Gastroesophageal sphincter (tissue), 4 donors: ENCODE data around the gene C3orf70. TPM values are rescaled to one million over a fixed set of nuclear protein-coding genes. Genes with fewer than 3 reads are reported as not detected.

ENCODE experiments used
- ATAC-seq: fragments of 150-250 bp; one replicate; pipeline ENCODE4 v1.9.1; 2016; ENCODE audit warnings: mild to moderate bottlenecking, moderate library complexity
- H3K27ac ChIP-seq, 4 donors: fragments of 200-600 bp; sonication (generic) in 3 of 4; 1 replicate in 3 of 4; 2 replicates in 1 of 4; pipeline ENCODE4 v1.5.1; 2016 to 2019
- H3K27me3 ChIP-seq: fragments of 200-600 bp; sonication (generic); one replicate; pipeline ENCODE4 v1.5.1; 2019
- H3K36me3 ChIP-seq, 2 donors: fragments of 200-600 bp; sonication (generic); one replicate each; pipeline ENCODE4 v1.5.1; 2019; ENCODE audit warnings: control low read depth in 1 of 2
- H3K4me1 ChIP-seq, 3 donors: fragments of 200-600 bp; sonication (generic); 1 replicate in 2 of 3; 2 replicates in 1 of 3; pipeline ENCODE4 v1.5.1; 2016 to 2019; ENCODE audit warnings: control low read depth in 2 of 3
- H3K4me3 ChIP-seq, 2 donors: fragments of 200-600 bp; sonication (generic); one replicate each; pipeline ENCODE4 v1.5.1; 2019; ENCODE audit warnings: mild to moderate bottlenecking in 1 of 2, moderate library complexity in 1 of 2
- H3K9me3 ChIP-seq, 3 donors: fragments of 200-600 bp; sonication (generic); one replicate each; pipeline ENCODE4 v1.5.1; 2017 to 2019; ENCODE audit warnings: control low read depth in 2 of 3
- EP300 ChIP-seq: sonication (generic); formaldehyde crosslinking; IDR thresholded peaks from one replicate; pipeline ENCODE4 v1.6.1; 2017; ENCODE audit warnings: antibody characterized with exemption, mild to moderate bottlenecking
- POLR2A ChIP-seq, 2 donors: fragments of 450-650 bp; IDR thresholded peaks; one replicate each; pipeline ENCODE4 v1.6.1; 2017; ENCODE audit warnings: antibody characterized with exemption in 2 of 2, mild to moderate bottlenecking in 2 of 2, moderate library complexity in 1 of 2
- POLR2AphosphoS5 ChIP-seq: sonication (generic); formaldehyde crosslinking; IDR thresholded peaks from one replicate; pipeline ENCODE4 v1.6.1; 2017; ENCODE audit warnings: antibody characterized with exemption
- WGBS, 2 donors: methylation state at CpG; one replicate each; pipeline ENCODE4 v1.1.5; 2018; ENCODE audit warnings: low coverage in 1 of 2; 5-methylcytosine and 5-hydroxymethylcytosine counted together
- total RNA-seq, 4 donors: library from RNA; depleted of rRNA; stranded (reverse); fragments of >200 nt; gene quantifications; one replicate each; pipeline ENCODE4 v1.1.0, GENCODE V29; 2016
- TF ChIP-seq, protein P1 (sequence below), 4 experiments: fragments of 200-600 bp in 2 of 4; fragments of 450-650 bp in 2 of 4; sonication (generic) in 1 of 4; IDR thresholded peaks; one replicate each; pipeline ENCODE4 v1.5.1; 2017 to 2019; ENCODE audit warnings: antibody characterized with exemption in 4 of 4, mild to moderate bottlenecking in 2 of 4, moderate library complexity in 2 of 4

The C3orf70 gene
- total RNA-seq, 4 donors from 2014 or later, result 21.0 to 61.1 (median 36.1) TPM

DNA sequence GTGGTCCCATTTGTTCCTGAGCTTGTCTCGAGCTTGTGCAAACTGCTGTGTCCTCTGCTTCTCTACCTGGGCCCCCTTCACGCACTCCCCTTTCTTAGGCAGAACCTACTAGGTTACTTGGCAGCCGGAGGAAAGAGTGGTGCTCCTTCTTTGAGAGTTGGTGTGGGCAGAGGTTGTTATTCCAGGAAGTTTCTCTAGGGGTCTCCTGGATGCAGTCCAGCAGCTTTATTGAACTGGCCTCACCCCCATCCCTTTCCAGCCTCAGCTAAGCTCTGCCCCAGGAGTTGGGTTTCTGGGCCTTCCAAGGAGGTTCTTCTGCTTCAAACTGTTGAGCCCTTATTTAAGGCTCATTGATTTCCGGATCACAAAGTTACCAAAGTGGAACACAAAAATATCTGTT is 103.2 kb downstream of the C3orf70 start:
- no peaks in the 10 kb centered on the region for H3K27me3 ChIP-seq
- H3K4me3 ChIP-seq, result no peak overlapping the region
- no peaks in the 10 kb centered on the region for H3K9me3 ChIP-seq
- H3K36me3 ChIP-seq, result peaks cover 0 to 68% of the 10 kb centered on the region in 2 donors
- H3K4me1 ChIP-seq, result peaks cover 0 to 4% (median 0%) of the 10 kb centered on the region in 3 donors
- TF ChIP-seq, protein P1, sequence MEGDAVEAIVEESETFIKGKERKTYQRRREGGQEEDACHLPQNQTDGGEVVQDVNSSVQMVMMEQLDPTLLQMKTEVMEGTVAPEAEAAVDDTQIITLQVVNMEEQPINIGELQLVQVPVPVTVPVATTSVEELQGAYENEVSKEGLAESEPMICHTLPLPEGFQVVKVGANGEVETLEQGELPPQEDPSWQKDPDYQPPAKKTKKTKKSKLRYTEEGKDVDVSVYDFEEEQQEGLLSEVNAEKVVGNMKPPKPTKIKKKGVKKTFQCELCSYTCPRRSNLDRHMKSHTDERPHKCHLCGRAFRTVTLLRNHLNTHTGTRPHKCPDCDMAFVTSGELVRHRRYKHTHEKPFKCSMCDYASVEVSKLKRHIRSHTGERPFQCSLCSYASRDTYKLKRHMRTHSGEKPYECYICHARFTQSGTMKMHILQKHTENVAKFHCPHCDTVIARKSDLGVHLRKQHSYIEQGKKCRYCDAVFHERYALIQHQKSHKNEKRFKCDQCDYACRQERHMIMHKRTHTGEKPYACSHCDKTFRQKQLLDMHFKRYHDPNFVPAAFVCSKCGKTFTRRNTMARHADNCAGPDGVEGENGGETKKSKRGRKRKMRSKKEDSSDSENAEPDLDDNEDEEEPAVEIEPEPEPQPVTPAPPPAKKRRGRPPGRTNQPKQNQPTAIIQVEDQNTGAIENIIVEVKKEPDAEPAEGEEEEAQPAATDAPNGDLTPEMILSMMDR (IDR thresholded peaks at IDR 0.05), result no peak
- TF ChIP-seq POLR2AphosphoS5 (no peak), POLR2A (IDR thresholded peaks at IDR 0.05) (no peak), EP300 (no peak)
- H3K27ac ChIP-seq, result no peak overlapping the region
- no peak for ATAC-seq
- 94% methylated on average over 3 of the region's 4 CpGs for WGBS, 2 donors

DNA sequence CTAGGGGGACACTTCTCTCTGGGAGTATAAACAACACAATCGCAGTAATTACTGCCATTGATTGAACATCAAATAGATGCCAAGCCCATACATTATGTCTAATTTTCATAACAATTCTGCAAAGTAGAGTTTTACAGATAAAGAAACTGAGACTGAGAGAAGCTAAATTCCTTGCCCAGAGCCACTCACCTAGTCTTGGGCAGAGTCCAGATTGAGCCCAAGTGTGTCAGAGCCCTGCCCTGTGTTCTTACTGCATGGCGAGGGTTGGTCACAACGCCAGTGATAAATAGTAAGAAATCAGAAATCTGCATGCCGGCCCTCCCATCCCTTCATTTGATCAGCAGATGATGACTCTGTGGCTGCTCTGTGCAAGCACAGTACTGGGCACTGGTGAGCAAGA is 106.3 kb downstream of the C3orf70 start:
- H3K4me1 ChIP-seq, result peaks cover 0 to 4% (median 0%) of the 10 kb centered on the region in 3 donors
- 83 to 100% methylated on average over 2 to 4 of the region's 4 CpGs for WGBS, 2 donors
- H3K27me3 ChIP-seq, result no peaks in the 10 kb centered on the region
- no peak for TF ChIP-seq EP300
- no peak overlapping the region for H3K4me3 ChIP-seq
- ATAC-seq, result no peak
- H3K27ac ChIP-seq, result peak overlapping the region in 2 of 4 donors; percentile 8 to 18
- peaks cover 0 to 38% of the 10 kb centered on the region in 2 donors for H3K36me3 ChIP-seq
- H3K9me3 ChIP-seq, result no peaks in the 10 kb centered on the region

DNA sequence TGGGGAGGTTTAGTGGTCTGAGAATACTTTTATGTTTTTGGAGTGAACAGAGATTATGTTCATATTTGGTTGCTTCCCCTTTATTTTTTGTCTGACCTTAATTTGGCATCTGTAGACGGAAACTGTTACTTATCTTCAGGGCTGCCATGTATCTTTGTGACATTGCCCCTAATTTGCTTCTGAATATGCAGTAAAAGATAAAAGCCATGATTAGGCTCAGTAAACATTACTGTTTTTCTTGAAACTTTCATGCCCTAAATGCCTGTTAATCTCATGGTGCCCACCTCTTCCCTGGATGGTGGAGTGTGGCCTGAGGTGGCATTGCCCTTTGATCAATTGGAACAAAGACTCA is 106.7 kb downstream of the C3orf70 start:
- no peak for ATAC-seq
- no peaks in the 10 kb centered on the region for H3K9me3 ChIP-seq
- TF ChIP-seq EP300, result no peak
- TF ChIP-seq, protein P1 (IDR thresholded peaks at IDR 0.05), result no peak
- H3K27ac ChIP-seq, result peak overlapping the region in 2 of 4 donors; percentile 8 to 18
- no peak overlapping the region for H3K4me3 ChIP-seq
- peaks cover 0 to 4% (median 0%) of the 10 kb centered on the region in 3 donors for H3K4me1 ChIP-seq
- H3K27me3 ChIP-seq, result no peaks in the 10 kb centered on the region
- peaks cover 0 to 33% of the 10 kb centered on the region in 2 donors for H3K36me3 ChIP-seq
- 80 to 86% methylated on average over 1 of the region's 1 CpG for WGBS, 2 donors

DNA sequence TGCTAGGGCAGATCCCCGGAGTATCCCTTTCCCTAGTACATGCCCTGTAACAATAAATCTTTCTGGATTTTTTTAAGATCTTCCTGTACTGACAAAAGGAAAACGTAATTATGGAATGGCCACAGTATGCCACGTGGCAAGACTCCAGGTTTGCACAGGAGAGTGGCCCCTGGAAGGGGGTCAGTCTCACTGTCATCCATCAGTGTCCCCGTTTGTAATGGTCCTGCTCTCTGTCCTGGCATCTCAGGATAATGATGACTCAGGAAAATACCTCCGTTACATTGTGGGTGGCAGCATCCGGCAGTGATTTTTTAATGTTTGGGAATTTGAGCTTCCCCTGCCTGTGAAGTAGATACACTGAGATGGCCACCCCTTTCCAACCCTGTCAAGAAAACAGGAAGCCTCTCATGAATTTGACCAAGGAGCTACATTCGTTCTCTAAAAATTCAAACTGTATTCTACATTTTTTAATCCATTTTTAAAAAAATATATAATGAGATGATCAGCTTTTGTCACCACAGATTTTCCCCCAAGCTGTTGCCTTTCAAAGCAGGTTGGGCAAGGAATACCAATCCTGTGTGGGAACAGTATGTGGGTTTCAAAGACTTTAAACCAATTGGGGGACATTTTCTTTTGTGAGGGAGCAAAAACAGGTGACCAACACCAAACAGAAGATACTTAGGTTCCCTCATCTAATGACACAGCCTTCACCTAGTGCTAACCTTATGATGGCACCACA is 110.4 kb downstream of the C3orf70 start:
- H3K27me3 ChIP-seq, result no peaks in the 10 kb centered on the region
- ATAC-seq, result no peak
- H3K4me3 ChIP-seq, result no peak overlapping the region
- H3K36me3 ChIP-seq, result no peaks in the 10 kb centered on the region
- TF ChIP-seq POLR2AphosphoS5, result no peak
- TF ChIP-seq, protein P1 (IDR thresholded peaks at IDR 0.05), result no peak
- TF ChIP-seq EP300, result no peak
- no peak for TF ChIP-seq POLR2A (IDR thresholded peaks at IDR 0.05)
- WGBS, 2 donors, result 43 to 71% methylated on average over 3 to 6 of the region's 7 CpGs
- H3K9me3 ChIP-seq, result peaks cover 0 to 2% (median 0%) of the 10 kb centered on the region in 3 donors
- no peak overlapping the region for H3K27ac ChIP-seq
- H3K4me1 ChIP-seq, result peaks cover 0 to 4% (median 0%) of the 10 kb centered on the region in 3 donors

DNA sequence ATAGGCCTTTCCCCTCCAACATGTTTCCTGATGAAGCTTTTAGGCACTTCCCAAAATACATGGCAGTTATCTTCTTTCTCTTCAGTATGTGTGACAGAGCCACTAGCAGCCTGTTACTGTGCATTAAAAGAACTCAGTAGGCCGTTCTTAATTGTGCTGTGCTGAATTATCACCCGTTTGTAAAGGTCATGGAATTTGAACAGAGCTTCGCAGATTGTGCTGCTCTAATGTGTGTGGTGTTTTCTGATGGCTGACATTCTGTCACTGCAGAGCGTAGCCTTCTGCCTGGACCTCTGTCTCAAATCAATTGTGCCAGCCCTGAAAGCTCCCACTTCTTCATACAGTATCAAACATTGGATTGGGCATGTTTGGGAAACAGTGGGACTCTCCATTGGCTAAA is 111.3 kb downstream of the C3orf70 start:
- Histone ChIP-seq H3K27ac (no peak overlapping the region), H3K4me1 (peaks cover 0 to 4% (median 0%) of the 10 kb centered on the region in 3 donors), H3K4me3 (no peak overlapping the region), H3K27me3 (no peaks in the 10 kb centered on the region), H3K36me3 (no peaks in the 10 kb centered on the region), H3K9me3 (peaks cover 0 to 9% (median 0%) of the 10 kb centered on the region in 3 donors)
- no peak for ATAC-seq
- TF ChIP-seq POLR2A (IDR thresholded peaks at IDR 0.05) (no peak), EP300 (no peak), POLR2AphosphoS5 (no peak)
- TF ChIP-seq, protein P1 (IDR thresholded peaks at IDR 0.05), result no peak
- WGBS, 2 donors, result 77 to 100% methylated on average over 1 to 4 of the region's 4 CpGs
